ENCODE results near the gene ROBO2. TPM values are rescaled to one million over a fixed set of nuclear protein-coding genes. Genes with fewer than 3 reads are reported as not detected.

Gene ROBO2
- total RNA-seq, 4 donors from 2014 or later, result 0.20 to 0.41 (median 0.32) TPM; not detected in 1

DNA sequence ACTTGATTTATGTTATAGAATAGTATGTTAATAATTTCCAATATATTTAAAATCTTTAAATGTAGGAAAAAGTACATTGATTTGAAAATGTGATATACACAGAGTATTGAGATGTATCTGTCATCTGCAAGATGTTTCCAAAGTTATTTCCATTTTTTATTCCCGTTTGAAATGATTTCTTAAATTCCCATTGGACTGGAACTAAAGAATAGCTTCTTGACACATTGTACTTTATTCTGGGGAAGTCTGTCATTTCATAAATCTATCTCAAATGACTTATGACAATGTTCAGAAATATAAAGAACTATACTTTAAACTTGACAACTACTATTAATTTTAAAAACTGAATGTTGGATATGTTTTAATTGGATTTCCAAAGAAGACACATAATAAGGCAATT is 489.6 kb downstream of the ROBO2 start:
- no peak for DNase-seq
- Histone ChIP-seq H3K27ac (no peak overlapping the region), H3K4me1 (no peaks in the 10 kb centered on the region), H3K9me3 (no peaks in the 10 kb centered on the region), H3K4me3 (no peak overlapping the region), H3K27me3 (no peaks in the 10 kb centered on the region), H3K36me3 (no peaks in the 10 kb centered on the region)
- in situ Hi-C loops (cut with MboI; ENCODE audit: low pct_ligation_motif_present in 1 of 4, low pct_unique_long_range_greater_than_20kb in 1 of 4, low sequenced_read_pairs in 3 of 4), result no loop called here
- intact Hi-C loops (cut with DNase I; ENCODE audit: low total_unique reads), result no loop called here
- no peak for TF ChIP-seq POLR2AphosphoS5 (IDR thresholded peaks at IDR 0.05)
- no peak for TF ChIP-seq POLR2A (IDR thresholded peaks at IDR 0.05)
- no peak for TF ChIP-seq EP300 (IDR thresholded peaks at IDR 0.05; ENCODE audit: low read depth)
- TF ChIP-seq, protein P1, sequence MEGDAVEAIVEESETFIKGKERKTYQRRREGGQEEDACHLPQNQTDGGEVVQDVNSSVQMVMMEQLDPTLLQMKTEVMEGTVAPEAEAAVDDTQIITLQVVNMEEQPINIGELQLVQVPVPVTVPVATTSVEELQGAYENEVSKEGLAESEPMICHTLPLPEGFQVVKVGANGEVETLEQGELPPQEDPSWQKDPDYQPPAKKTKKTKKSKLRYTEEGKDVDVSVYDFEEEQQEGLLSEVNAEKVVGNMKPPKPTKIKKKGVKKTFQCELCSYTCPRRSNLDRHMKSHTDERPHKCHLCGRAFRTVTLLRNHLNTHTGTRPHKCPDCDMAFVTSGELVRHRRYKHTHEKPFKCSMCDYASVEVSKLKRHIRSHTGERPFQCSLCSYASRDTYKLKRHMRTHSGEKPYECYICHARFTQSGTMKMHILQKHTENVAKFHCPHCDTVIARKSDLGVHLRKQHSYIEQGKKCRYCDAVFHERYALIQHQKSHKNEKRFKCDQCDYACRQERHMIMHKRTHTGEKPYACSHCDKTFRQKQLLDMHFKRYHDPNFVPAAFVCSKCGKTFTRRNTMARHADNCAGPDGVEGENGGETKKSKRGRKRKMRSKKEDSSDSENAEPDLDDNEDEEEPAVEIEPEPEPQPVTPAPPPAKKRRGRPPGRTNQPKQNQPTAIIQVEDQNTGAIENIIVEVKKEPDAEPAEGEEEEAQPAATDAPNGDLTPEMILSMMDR (IDR thresholded peaks at IDR 0.05), result no peak
- WGBS, 2 donors (ENCODE audit: low coverage in 1 of 2), result 56 to 59% methylated on average over 1 of the region's 1 CpG

DNA sequence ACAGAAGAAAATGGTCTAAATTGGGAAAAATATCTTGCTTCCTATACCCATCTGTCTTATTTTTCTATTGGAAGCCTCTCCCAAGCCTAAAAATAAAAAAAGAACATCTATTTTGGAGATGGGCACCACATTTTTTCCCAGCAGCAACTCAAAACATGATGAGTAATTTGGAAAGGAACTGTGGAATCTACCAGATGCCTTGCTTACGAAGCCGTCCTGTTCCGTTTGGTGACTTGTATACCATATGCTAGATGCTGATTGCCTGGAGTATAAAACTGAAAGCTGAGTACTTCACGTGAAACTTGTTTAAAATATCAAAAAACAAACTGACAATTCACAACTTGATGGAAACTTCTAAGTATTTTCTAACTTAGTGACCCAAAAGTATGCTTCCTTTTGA is 491.0 kb downstream of the ROBO2 start:
- no peak overlapping the region for H3K27ac ChIP-seq
- no peak overlapping the region for H3K4me3 ChIP-seq
- in situ Hi-C loops (cut with MboI; ENCODE audit: low pct_ligation_motif_present in 1 of 4, low pct_unique_long_range_greater_than_20kb in 1 of 4, low sequenced_read_pairs in 3 of 4) (no loop called here), intact Hi-C loops (cut with DNase I; ENCODE audit: low total_unique reads) (no loop called here)
- H3K4me1 ChIP-seq, result no peaks in the 10 kb centered on the region
- H3K9me3 ChIP-seq, result no peaks in the 10 kb centered on the region
- no peak for DNase-seq
- no peaks in the 10 kb centered on the region for H3K27me3 ChIP-seq
- TF ChIP-seq, protein P1 (IDR thresholded peaks at IDR 0.05), result no peak
- TF ChIP-seq EP300 (IDR thresholded peaks at IDR 0.05; ENCODE audit: low read depth) (no peak), POLR2AphosphoS5 (IDR thresholded peaks at IDR 0.05) (no peak), POLR2A (IDR thresholded peaks at IDR 0.05) (no peak)
- 38 to 73% methylated on average over 1 to 4 of the region's 4 CpGs for WGBS, 2 donors (ENCODE audit: low coverage in 1 of 2)
- no peaks in the 10 kb centered on the region for H3K36me3 ChIP-seq

DNA sequence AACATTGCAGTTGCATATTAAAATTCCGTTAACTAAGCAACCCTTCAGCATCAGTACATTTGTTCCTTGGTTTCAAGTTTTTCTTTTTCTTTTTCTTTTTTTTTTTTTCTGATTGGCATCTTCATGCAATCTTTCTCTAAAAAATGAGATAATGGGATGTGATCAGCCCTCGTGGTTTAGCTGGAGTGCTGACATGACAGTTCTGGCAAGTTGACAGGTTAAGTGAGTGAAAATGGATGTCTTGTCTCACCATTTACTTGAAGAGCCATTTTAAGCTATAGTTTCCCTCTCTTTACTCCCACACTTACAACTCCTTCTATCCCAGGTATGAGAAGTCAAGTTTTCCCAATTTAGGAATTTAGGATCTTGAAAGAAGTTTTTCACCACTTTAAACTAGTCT is 495.2 kb downstream of the ROBO2 start:
- no peak for DNase-seq
- WGBS, 2 donors (ENCODE audit: low coverage in 1 of 2), result 52 to 65% methylated on average over 2 of the region's 2 CpGs
- TF ChIP-seq POLR2A (IDR thresholded peaks at IDR 0.05) (no peak), EP300 (IDR thresholded peaks at IDR 0.05; ENCODE audit: low read depth) (no peak), POLR2AphosphoS5 (IDR thresholded peaks at IDR 0.05) (no peak)
- TF ChIP-seq, protein P1 (IDR thresholded peaks at IDR 0.05), result no peak
- intact Hi-C loops (cut with DNase I; ENCODE audit: low total_unique reads) (no loop called here), in situ Hi-C loops (cut with MboI; ENCODE audit: low pct_ligation_motif_present in 1 of 4, low pct_unique_long_range_greater_than_20kb in 1 of 4, low sequenced_read_pairs in 3 of 4) (no loop called here)
- no peaks in the 10 kb centered on the region for H3K4me1 ChIP-seq
- no peak overlapping the region for H3K4me3 ChIP-seq
- no peak overlapping the region for H3K27ac ChIP-seq
- no peaks in the 10 kb centered on the region for H3K9me3 ChIP-seq
- H3K36me3 ChIP-seq, result no peaks in the 10 kb centered on the region
- no peaks in the 10 kb centered on the region for H3K27me3 ChIP-seq

DNA sequence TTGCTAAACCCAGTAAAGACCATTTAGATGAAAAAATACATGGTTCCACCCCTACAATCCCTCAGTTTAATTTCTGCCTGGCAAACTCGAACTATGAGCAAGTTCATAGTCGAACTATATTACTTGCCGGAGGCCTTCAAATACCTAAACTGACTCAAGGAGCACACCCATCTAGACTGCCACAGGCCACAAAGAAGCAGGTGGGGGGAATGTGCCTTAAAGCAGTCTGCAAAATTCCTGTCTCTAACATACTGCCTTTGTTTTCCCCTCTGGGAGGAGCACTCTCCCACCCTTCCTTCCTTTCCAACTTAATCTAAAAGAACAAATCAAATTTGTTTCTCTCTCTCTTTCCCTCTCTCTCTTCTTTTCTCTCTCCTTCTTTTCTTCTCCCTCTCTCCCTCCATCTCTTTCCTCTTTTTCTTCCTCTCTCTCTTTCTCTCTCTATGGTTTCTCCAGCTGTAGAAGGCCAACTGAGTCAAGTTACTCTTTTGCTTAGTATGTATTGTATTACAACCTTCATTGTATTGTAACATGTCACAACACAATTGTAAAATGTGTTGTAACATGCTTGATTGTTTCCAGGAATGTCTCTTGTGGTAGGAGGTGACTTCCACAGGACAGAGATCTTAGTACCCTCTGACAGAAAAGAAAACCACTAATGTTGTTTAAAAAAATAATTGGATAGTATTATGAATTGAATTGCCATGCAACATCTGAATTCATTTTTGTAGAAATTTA is 496.3 kb downstream of the ROBO2 start:
- H3K27ac ChIP-seq, result no peak overlapping the region
- H3K36me3 ChIP-seq, result no peaks in the 10 kb centered on the region
- TF ChIP-seq EP300 (IDR thresholded peaks at IDR 0.05; ENCODE audit: low read depth) (no peak), POLR2A (IDR thresholded peaks at IDR 0.05) (no peak), POLR2AphosphoS5 (IDR thresholded peaks at IDR 0.05) (no peak)
- TF ChIP-seq, protein P1 (IDR thresholded peaks at IDR 0.05), result no peak
- no peaks in the 10 kb centered on the region for H3K9me3 ChIP-seq
- DNase-seq, result no peak
- WGBS, 2 donors (ENCODE audit: low coverage in 1 of 2), result 80 to 100% methylated on average over 1 to 3 of the region's 3 CpGs
- intact Hi-C loops (cut with DNase I; ENCODE audit: low total_unique reads) (no loop called here), in situ Hi-C loops (cut with MboI; ENCODE audit: low pct_ligation_motif_present in 1 of 4, low pct_unique_long_range_greater_than_20kb in 1 of 4, low sequenced_read_pairs in 3 of 4) (no loop called here)
- H3K4me1 ChIP-seq, result no peaks in the 10 kb centered on the region
- H3K4me3 ChIP-seq, result no peak overlapping the region
- no peaks in the 10 kb centered on the region for H3K27me3 ChIP-seq
